ENCODE measurements around the gene GALK1. TPM values are rescaled to one million over a fixed set of nuclear protein-coding genes. Genes with fewer than 3 reads are reported as not detected.

GALK1 gene
- total and polyA plus RNA-seq, 2 of the 13 experiments (the other 11 are each of a cell fraction or from before 2014, with no cell fraction given), result 59.9 to 93.6 TPM

DNA sequence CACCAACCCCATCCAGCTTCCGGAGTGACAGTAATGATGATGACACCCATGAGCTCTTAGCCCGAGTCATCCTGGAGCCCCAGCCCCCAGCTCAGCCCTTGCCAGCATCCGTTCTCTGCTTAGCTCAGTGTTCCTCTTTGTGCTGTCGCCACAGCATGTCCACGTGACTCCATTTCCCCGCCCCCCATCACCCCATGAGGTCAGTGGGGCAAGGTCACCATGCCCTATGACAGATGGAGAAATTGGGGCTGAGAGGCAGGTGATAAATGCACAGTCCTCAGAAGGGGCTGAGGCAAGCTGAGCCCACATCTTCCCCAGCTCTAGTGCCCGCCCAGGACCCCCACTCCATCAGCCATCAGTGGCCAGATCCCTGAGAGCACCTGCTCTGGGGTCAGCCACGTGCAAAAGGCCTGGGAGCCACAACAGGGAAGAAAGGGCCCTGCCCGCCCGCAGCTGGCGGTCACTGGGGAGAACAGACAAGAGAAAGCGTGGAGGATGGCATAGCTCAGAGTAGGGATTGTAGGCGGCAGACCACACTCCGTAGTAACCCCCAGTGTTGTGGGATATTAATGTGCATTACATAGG lies 26.7 kb downstream of the GALK1 start (continued):
- TF ChIP-seq HNF1A (IDR thresholded peaks at IDR 0.05; ENCODE audit: low read depth), result no peak
- TF ChIP-seq HNF1A (CRISPR knock-in tag; IDR thresholded peaks at IDR 0.05; ENCODE audit: borderline replicate concordance), result no peak
- TF ChIP-seq, protein P1, sequence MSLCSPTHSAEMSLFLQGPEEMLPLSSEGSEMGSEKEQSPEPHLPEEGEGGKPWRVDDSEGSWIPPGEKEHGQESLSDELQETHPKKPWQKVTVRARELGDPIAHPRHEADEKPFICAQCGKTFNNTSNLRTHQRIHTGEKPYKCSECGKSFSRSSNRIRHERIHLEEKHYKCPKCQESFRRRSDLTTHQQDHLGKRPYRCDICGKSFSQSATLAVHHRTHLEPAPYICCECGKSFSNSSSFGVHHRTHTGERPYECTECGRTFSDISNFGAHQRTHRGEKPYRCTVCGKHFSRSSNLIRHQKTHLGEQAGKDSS (CRISPR knock-in tag; IDR thresholded peaks at IDR 0.05; ENCODE audit: borderline replicate concordance, low read depth), result no peak
- no peak for TF ChIP-seq ZSCAN20 (CRISPR knock-in tag; IDR thresholded peaks at IDR 0.05; ENCODE audit: borderline replicate concordance)
- no peak for TF ChIP-seq TOPORS (CRISPR knock-in tag; IDR thresholded peaks at IDR 0.05)
- TF ChIP-seq HOXA7 (CRISPR knock-in tag; IDR thresholded peaks at IDR 0.05), result no peak
- TF ChIP-seq, protein P2, sequence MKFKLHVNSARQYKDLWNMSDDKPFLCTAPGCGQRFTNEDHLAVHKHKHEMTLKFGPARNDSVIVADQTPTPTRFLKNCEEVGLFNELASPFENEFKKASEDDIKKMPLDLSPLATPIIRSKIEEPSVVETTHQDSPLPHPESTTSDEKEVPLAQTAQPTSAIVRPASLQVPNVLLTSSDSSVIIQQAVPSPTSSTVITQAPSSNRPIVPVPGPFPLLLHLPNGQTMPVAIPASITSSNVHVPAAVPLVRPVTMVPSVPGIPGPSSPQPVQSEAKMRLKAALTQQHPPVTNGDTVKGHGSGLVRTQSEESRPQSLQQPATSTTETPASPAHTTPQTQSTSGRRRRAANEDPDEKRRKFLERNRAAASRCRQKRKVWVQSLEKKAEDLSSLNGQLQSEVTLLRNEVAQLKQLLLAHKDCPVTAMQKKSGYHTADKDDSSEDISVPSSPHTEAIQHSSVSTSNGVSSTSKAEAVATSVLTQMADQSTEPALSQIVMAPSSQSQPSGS (CRISPR knock-in tag; IDR thresholded peaks at IDR 0.05), result no peak
- TF ChIP-seq ZFP82 (CRISPR knock-in tag; IDR thresholded peaks at IDR 0.05; ENCODE audit: borderline replicate concordance), result no peak
- TF ChIP-seq ZNF143 (CRISPR knock-in tag; IDR thresholded peaks at IDR 0.05), result no peak
- TF ChIP-seq ISX (CRISPR knock-in tag; conservative IDR thresholded peaks at IDR 0.05), result no peak
- TF ChIP-seq, protein P3, sequence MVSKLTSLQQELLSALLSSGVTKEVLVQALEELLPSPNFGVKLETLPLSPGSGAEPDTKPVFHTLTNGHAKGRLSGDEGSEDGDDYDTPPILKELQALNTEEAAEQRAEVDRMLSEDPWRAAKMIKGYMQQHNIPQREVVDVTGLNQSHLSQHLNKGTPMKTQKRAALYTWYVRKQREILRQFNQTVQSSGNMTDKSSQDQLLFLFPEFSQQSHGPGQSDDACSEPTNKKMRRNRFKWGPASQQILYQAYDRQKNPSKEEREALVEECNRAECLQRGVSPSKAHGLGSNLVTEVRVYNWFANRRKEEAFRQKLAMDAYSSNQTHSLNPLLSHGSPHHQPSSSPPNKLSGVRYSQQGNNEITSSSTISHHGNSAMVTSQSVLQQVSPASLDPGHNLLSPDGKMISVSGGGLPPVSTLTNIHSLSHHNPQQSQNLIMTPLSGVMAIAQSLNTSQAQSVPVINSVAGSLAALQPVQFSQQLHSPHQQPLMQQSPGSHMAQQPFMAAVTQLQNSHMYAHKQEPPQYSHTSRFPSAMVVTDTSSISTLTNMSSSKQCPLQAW (CRISPR knock-in tag; IDR thresholded peaks at IDR 0.05), result peak; percentile 76; the same call in 1 of the 2 replicates
- no peak for TF ChIP-seq ZNF784 (CRISPR knock-in tag; IDR thresholded peaks at IDR 0.05; ENCODE audit: borderline replicate concordance)
- no peak for TF ChIP-seq ZFP90 (CRISPR knock-in tag; IDR thresholded peaks at IDR 0.05; ENCODE audit: borderline replicate concordance)
- peak; percentile 53; the same call in 1 of the 2 replicates for TF ChIP-seq RNF2 (conservative IDR thresholded peaks at IDR 0.05; ENCODE audit: low read depth)
- TF ChIP-seq STAT5B (CRISPR knock-in tag; IDR thresholded peaks at IDR 0.05), result no peak
- no peak for TF ChIP-seq ZKSCAN1 (IDR thresholded peaks at IDR 0.05; ENCODE audit: low read length)
- no peak for TF ChIP-seq EHMT2 (IDR thresholded peaks at IDR 0.05; ENCODE audit: borderline replicate concordance, low read depth, low read length)
- TF ChIP-seq JUND (CRISPR knock-in tag; IDR thresholded peaks at IDR 0.05), result peak; percentile 49; the same call in 1 of the 2 replicates
- TF ChIP-seq ZNF639 (CRISPR knock-in tag; conservative IDR thresholded peaks at IDR 0.05), result no peak

All from HepG2 (cell line).